NCI-H2227 treated with DMSO at 0.1 percent for 48 hours (cell line): ENCODE data around the gene MAGI3.
A peak's percentile ranks its signal among the peaks of the same experiment; 100 is the strongest.
"Not testable (repeated sequence)": the region's sequence is repeated elsewhere in the genome, so short reads cannot be mapped to it uniquely, and the experiment has no call there.

ENCODE experiments used
- DNase-seq: peaks from one replicate; lab custom pipeline; 2025; lab: John Stamatoyannopoulos, UW

The MAGI3 gene

DNA sequence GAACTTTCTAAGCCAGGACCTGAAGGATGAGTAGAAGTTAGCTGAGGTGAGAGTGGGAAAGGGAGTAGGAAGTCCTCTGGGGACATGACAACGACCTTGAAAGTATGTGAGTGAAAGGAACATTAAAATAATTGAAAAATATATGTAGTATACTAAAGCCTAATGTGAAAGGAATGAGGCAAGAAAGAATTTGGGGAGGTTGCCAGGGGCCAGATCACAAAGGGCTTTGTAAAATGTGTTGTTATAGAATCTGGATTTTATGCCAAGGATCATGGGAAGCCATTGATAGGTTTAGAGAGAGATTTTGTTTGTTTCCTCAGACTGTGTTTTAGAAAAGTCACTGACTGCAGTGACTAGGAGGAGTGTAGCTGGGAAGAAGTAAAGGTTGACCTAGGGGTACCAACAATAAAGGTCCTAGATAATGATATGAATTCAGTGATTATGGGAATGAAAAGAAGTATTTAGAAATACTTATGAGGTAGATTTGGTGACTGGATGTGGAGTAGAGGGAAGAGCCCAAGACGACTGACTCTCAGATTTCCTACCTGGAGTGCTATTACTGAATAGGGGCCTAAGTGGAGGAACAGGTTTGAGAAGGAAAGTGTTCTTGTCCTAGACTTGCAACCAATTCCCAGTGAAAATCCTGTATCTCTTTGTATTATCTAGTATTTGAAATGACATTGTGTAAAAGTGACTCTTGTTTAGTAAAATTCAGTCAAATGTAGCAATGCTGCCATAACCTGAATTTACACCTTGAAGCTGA, 189.1 kb downstream of the MAGI3 start:
- DNase-seq: no peak

DNA sequence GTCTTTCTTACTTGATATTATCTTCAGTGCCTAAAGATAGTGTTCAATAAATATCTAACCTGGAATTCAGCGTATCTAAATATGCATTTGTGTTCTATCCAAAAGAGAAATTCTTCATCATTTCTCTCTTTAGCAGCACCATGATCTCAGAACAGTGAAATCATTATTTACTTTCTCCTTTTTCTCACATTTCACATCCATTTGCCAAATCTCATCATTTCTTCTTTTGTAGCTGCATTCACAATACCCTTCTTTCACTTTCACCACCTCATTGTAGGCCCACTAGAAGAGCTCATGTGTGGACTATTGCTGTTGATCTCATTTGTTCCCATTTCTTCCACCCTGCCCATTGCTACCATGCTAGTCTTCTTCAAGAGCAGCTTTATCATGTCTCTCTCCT, 191.0 kb downstream of the MAGI3 start:
- DNase-seq: no peak

DNA sequence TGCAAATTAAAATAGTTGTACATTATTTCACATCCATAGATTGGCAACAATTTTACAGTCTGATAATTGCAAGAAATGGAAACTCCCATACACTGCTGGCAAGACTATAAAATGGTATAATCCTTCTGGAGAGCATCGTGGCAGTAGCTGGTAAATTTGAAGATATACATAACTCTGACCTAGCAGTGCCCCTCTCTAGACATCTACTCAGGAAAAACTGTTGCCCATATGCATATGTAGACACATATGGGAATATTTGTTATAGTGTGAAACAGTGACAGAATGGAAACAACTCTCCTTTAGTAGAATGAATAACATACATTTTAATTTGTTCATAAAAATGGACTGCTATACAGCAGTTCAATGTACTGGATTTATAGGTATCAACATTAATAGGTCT, 191.8 kb downstream of the MAGI3 start:
- no peak for DNase-seq

DNA sequence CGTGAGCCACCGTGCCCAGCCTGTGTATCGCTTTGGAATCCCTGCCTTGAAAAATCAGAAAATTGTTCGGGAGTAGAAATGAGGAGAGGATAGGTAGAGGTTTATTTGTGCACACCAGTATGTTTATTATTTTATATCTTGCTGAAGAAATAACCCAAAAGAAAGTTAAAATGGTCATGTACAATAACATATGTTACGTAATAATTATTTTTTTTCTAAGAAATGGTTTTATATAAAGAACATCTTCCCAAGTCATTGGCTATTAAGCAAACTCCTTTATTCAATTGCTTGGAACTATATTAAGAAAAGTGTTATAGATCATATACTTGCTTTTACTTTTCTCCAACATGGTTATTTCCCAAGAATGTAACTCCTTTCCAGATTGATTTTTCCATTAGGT, 197.2 kb downstream of the MAGI3 start:
- no peak for DNase-seq

DNA sequence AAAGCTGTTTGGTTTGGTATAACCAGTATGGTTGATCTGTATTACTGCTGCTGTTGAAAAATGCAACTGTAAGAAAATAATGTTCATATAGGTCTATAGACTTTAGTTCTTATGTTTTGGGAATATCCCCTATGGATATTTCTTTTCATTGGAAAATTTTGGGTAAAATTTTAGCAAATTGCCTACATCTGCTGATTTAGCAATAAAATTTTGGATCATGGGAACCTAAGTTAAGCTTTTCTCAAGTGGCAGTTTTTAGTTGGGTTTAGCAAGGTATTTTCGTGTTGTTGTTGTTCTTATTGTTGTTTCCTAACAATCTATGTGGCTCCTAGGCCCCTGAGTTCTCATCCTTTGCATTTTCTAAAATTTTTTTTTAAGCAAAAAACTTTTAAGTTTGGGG, 201.9 kb downstream of the MAGI3 start:
- no peak for DNase-seq

DNA sequence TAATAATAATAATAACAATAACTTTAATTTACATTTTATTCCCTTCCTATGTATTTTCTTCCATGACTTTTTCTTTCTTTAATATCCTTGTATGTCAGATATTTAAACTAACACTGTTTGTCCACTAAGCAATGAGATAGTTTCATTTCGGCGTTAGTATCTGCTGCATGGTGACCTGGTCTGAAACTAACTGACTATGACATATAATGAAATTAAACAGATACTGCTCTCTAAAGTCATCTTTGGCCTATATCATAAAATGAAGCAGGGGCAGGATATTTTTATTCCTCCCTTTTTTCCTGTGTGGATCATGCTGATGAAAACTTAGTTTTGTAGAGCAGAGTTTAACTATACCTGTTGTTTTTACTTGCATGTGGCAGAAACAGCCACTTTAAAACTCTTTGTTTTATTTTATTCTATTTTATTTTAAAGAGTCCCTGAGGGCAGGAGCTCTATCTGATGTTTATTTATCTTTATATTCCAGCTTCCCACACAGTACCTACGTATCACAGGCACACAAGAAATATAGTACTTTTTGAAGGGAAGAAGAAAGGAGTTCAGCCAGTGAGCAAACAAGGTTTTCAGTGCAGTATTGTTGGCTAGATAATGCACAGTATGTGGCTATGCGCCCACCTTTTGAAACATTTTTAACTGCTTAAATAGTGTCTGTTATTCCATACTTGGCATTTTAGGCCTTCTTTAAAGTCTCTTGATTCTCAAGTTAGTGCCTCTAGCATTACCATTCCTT, 203.4 kb downstream of the MAGI3 start:
- DNase-seq: no peak

DNA sequence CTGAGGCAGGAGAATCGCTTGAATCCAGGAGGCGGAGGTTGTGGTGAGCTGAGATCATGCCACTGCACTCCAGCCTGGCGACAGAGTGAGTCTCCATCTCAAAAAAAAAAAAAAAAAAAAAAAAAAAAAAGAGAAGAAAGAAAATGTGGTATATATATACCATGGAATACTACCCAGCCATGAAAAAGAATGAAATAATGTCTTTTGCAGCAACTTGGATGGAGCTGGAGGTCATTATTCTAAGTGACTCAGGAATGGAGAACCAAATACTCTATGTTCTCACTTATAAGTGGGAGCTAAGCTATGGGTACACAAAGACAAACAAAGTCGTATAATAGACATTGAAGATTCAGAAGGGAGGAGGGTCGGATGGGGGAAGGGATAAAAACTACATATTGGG, 214.2 kb downstream of the MAGI3 start:
- DNase-seq: not testable (repeated sequence)

DNA sequence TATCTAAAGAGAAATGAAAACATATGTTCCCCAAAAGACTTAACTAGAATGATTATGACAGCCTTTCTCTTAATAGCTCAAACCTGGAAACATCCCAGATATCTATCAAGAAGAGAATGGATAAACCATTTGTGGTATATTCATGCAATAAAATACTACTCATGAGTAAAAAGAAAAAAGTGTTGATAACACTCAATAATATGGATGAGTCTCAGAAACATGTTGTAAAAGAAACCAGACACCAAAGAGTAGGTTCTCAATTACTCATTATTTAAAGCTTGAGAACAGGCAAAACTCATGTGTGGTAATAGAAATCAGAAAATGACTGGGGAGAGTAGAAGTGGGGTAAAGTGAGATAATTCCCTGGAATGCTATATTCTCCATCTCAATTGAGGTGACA, 214.8 kb downstream of the MAGI3 start:
- no peak for DNase-seq

DNA sequence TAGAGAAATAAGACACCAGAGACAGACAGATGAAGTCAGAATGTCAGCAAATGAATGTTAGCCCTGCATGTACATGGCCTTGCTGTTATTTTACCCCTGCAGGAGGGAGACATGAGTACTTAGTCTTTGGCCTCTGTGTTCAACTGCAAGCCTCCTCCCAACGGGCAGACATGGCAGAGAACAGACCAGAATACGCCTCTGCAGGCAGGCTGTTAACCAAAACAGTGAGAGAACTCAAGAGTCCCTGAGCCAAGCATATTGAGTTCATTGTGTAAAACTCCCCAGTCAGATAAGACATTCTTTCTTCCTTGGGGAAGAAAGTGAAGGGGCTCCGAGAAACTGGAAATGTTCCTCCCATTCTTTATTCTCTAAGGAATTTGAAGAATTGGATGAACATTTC, 218.1 kb downstream of the MAGI3 start:
- DNase-seq: peak; percentile 40

DNA sequence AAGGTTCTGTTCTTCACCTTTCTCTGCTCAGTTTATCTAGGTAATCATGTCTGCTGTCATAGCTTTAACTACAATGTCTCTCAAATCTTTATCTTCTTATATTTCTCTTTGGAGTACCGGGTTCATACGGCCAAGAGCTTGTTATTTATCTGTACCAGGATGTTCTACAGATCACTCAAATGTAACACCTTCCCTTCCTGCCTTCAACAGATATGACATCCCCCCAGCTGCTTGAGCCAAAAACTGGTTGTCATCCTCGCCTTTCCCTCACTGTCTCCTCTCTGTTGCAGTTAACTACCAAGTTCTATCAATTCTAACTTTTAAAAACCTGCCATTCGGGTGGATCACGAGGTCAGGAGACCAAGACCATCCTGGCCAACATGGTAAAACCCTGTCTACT, 220.1 kb downstream of the MAGI3 start:
- DNase-seq: no peak

DNA sequence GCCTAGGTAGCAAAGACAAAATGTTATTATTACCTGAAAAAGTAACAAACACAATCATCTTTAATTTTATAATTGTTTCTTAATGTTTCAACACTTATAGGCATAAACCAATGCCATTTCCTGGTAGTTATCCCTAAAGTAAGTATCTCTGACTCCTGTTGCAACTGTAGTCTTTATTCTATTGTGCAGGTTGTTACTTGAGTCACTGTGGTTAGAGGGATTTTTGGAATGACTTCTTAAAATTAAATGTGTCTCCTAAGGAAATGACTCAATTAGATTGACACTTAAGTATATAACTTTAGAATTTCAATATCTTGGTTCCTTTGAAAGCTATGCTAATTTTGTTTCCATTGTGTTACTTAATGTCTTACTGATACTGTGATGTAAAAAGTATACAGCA, 225.1 kb downstream of the MAGI3 start:
- DNase-seq: no peak

DNA sequence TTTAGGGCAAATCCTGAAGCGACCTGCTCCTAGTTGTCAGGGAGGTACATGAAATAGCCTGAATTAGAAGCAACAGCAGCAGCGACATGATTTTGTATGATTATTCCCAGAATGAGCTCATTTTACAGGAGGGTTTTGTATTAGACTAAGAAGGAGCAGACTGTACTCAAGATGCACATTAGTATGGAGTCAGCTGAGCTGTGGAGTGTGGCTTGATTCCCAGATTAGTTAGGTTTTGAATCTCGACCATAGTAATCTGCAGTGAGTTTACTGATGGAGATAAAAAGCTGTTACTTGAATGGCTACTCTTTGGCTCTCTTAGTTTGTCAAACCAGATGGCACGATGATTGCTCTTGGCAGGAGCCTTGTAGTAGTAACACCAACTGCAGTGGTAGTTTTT, 225.8 kb downstream of the MAGI3 start:
- no peak for DNase-seq

DNA sequence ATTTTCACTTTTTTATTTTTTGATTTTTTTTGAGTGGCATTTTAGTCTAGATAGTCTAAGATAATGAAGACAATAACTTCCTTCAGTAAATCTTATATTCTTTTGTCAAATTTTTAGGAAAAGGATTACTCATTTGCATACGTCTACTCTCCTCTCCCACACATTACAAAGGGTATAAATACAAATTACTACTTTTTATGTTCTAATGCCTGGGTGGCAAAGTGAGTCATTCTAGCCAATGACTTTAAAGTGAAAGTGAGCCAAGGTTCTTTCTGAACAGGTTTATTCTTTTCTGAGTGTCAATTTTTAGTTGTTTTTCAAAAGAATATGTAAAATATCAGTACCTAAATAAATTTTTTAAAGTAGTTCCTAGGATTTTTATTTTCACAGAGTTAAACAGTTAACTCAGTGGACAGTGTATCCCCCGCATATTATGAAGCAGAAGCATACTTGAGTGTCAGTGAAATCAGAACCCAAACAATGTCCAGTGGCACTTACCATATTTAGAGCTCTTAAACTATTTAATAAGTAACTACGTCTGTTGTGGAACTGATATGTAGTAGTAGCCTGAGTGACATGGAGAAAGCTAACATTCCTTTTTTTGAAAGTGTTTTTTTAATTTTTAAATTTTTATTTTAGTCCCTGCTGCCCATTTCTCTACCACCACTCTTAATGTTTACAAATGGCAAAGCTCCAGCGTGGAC, 227.3 kb downstream of the MAGI3 start:
- DNase-seq: no peak

DNA sequence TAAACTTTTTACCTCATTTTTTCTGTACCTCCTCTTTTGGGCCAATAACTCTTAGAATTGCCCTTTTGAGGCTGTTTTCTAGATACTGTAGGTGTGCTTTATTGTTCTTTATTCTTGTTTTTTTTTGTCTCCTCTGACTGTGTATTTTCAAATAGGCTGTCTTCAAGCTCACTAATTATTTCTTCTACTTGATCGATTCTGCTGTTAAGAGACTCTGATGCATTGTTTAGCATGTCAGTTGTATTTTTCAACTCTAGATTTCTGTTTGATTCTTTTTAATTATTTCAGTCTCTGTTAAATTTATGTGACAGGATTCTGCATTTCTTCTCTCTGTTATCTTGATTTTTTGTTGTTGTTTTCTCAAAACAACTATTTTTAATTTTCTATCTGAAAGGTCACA, 238.7 kb downstream of the MAGI3 start:
- no peak for DNase-seq

DNA sequence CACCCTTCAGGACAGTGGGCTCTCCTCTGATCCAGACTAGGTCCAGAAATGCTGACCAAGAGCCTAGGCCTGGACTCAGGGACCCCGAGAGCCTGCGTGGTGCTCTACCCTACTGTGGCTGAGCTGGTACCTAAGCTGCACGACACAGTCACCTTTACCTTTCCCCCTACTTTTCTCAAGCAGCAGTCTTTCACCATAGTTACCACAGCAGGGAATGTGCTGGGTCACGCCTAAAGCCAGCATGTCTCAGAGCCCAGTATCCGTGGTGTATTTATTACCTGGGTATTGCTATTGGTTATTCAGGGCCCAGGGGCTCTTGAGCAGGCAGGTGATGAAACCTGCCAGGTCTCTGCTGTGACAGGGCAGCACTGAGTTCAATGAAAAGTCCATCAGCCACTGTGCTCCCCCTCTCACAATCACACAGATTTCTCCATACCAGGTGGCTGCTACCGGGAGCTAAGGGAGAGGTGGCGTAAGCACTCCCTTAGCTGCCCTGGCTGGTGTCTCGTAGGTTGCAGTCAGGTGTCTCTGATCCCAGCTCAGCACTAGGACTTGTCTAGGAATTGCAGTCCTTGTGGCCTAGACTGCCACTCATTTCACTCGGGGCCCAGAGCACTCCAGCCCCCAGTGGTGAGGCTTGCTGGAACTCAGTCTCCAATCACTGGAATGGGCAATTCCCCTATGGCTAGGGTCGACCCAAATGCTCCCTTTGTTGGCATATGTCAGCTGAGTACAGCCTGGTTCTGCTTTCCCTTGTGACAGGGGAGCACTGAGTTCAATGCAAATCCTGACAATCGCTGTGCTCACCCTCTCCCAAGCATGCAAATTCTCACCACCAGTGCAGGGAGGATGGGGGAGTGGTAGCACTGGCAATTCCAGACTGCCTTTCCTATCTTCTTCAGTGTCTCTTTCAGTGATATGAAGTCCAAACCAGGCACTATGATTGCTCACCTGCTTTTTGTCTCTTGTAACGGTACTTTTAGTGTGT, 240.3 kb downstream of the MAGI3 start:
- DNase-seq: no peak

DNA sequence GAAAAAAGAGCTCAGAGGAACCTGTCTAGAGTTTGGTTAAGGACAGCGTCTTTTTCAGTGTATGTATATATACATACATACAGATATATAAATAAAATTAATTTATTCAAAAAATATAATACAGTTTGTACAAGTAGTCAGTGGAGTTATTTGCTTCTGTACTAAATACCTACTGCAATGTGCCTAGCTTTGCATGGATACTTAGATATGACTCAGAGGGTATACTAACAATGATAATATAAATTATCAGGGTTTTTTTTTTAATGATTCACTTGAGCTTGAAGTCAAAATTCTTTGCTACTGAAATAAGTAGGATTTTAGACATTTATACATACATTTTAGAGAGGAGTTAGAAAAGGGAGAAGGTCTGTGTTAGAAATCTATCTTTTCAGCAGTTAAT, 251.1 kb downstream of the MAGI3 start:
- DNase-seq: no peak

DNA sequence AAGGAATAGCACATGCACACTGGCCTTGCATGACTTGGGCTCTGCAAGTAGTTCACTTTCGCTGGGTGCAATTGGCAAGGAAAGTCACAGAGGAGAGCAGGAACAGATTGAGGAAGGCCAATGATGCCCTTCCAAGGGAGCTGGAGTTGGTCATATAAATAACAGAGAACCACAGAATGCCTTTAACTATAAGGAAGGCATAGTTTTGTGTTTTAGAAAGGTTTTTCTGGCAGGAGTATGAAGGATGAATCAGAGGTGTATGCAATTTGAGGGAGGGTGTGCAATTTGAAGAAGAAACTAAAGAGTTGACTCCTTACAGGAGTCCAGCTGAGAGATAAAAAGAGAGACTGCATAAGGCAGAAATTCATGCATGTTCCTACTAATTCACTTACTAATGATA, 256.8 kb downstream of the MAGI3 start:
- no peak for DNase-seq

DNA sequence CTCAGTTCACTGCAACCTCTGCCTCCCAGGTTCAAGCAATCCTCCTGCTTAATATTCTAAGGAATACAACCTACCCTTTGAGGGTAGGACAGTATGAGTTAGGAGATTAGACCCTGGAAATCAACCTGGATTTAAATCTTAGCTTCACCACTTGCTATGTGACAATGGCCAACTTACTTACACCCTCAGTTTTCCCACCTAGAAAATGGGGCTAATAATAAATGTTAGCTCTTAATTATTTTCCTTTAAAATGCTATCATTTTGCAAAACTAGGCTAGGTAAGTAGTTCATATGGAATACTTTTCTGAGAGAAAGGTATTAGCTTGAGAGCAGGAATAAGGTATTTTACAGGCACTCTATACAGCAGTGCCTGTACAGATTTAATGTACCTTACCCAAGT, 258.2 kb downstream of the MAGI3 start:
- DNase-seq: no peak

DNA sequence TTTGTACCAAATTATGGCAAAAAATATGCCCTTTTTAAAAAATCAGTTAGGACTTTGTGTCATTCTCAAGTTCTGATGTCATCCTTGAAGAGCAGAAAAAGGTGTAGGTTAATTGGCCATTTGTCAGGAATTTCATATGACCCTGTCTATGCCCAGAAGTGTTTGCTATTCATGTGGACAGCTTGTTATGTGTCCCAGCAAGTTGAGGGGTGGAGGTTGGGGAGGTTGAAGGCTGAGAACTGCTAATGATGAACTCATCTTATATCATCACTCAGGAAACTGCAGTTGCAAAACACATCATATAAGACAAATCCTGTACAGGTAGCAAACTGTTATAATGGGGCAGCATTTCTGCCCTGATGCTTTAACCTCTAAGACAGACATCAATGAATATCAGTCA, 262.5 kb downstream of the MAGI3 start:
- DNase-seq: no peak

DNA sequence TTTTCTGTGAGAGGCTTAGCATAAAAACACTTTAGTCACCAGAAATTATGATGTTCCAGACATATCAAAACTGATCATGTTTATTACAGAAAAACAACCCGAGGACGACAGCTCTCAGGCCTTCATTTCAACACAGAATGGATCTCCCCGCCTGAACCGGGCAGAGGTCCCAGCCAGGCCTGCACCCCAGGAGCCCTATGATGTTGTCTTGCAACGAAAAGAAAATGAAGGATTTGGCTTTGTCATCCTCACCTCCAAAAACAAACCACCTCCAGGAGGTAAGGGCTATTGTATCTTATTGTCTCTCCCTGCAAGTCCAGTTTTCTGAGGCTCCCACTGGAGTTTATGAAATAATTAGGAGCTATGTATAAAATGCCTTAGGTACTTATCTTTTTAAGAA, 263.4 kb downstream of the MAGI3 start:
- no peak for DNase-seq

DNA sequence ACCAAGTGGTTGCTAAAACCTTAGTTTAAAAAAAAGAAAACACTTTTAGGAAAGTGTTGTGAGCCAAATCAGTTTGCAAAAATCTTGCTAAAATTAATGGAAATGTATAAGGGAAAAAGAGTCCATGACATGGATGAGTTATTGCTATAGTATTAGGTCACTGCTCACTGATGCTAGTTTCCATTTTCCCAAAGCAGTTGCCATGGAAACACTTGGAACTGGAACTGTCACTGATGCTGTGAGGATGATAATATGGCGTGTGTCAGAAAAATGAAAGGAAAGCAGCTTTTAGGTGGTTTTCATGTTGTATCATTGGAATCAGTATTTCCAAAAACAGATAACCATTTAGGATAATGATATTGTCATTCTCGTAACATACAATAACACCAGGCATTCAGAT, 264.6 kb downstream of the MAGI3 start:
- DNase-seq: peak; percentile 9

DNA sequence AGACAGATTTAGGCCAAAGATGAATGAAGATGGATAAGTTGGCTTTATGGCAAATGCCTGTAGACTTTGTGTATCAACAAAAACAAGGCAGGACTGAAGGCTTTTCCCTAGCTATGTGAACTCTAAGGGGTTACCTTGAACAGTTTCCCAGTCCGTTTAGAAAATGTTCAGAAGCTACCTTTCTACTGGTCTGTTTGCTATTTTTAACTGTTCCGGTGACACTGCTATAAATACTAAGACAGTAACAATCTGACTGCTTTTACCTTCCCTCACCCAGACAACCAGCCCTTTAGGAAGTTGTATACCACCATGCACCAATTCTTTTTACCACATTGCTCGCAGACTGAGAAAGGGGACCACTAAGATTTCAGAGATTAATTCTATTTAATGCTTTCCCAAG, 266.8 kb downstream of the MAGI3 start:
- no peak for DNase-seq
